Ovary (tissue), 3 donors: ENCODE results near the gene TULP1.

Experiments used
- POLR2A ChIP-seq: fragments of 450-650 bp; IDR thresholded peaks from one replicate; pipeline ENCODE4 v1.6.1; 2017; ENCODE audit warnings: antibody characterized with exemption, mild to moderate bottlenecking, moderate library complexity
- TF ChIP-seq, protein P1 (sequence below), 3 donors: fragments of 450-650 bp in 2 of 3; fragments of 200-600 bp in 1 of 3; IDR thresholded peaks; one replicate each; pipeline versions ENCODE4 v1.5.1 to v1.8.0; 2016 to 2022; ENCODE audit warnings: antibody characterized with exemption in 3 of 3, mild to moderate bottlenecking in 1 of 3
- donor health status: DM: no; HTN: no; CAD: no.

DNA sequence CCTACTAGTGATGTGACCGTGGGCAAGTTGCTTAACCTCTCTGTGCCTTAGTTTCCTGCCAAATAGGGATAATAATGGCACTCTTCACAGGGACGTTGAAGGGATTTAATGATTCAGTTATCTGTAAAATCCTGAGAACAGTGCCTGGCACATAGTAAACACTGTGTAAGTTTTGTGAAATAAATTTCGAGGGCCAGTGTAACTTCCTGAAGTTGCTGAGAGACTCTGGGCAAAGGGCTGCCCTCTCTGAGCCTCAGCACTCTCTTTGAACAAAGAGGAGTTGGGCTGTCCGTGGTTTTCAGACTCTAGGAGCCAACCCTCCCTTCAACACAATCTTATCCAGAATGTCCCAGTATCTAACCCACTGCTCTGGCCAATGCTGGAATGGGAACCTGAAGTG is 13.3 kb downstream of the TULP1 start:
- TF ChIP-seq, protein P1, sequence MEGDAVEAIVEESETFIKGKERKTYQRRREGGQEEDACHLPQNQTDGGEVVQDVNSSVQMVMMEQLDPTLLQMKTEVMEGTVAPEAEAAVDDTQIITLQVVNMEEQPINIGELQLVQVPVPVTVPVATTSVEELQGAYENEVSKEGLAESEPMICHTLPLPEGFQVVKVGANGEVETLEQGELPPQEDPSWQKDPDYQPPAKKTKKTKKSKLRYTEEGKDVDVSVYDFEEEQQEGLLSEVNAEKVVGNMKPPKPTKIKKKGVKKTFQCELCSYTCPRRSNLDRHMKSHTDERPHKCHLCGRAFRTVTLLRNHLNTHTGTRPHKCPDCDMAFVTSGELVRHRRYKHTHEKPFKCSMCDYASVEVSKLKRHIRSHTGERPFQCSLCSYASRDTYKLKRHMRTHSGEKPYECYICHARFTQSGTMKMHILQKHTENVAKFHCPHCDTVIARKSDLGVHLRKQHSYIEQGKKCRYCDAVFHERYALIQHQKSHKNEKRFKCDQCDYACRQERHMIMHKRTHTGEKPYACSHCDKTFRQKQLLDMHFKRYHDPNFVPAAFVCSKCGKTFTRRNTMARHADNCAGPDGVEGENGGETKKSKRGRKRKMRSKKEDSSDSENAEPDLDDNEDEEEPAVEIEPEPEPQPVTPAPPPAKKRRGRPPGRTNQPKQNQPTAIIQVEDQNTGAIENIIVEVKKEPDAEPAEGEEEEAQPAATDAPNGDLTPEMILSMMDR (IDR thresholded peaks at IDR 0.05): no peak
- no peak for TF ChIP-seq POLR2A
